Large intestine (tissue), 3 donors: ENCODE measurements around the gene LGR4. TPM values are rescaled to one million over a fixed set of nuclear protein-coding genes. Genes with fewer than 3 reads are reported as not detected.
"Not testable (repeated sequence)": the region's sequence is repeated elsewhere in the genome, so short reads cannot be mapped to it uniquely, and the experiment has no call there.

ENCODE experiments used
- DNase-seq, 2 donors: peaks; one replicate each; pipeline versions ENCODE4 v3.0.0 to v3.0.0-alpha.2; 2013
- H3K27ac ChIP-seq: one replicate; pipeline ENCODE4 v1.5.1; 2013; ENCODE audit warnings: low read length
- H3K27me3 ChIP-seq: 2 replicates; pipeline ENCODE4 v1.6.1; 2013; ENCODE audit warnings: low read length; ENCODE audit not compliant: control insufficient read depth, insufficient read depth
- H3K36me3 ChIP-seq: 2 replicates; pipeline ENCODE4 v1.6.1; 2013; ENCODE audit warnings: low read length; ENCODE audit not compliant: control insufficient read depth, insufficient read depth
- H3K4me1 ChIP-seq: one replicate; pipeline ENCODE4 v1.6.1; 2013; ENCODE audit warnings: low read length; ENCODE audit not compliant: control insufficient read depth, insufficient read depth
- H3K4me3 ChIP-seq: one replicate; pipeline ENCODE4 v1.5.1; 2013; ENCODE audit warnings: low read length
- H3K9me3 ChIP-seq: one replicate; pipeline ENCODE4 v1.6.1; 2013; ENCODE audit warnings: mild to moderate bottlenecking, low read depth, low read length, moderate library complexity; ENCODE audit not compliant: control insufficient read depth
- WGBS: methylation state at CpG from one replicate; pipeline ENCODE4 v1.1.5; 2013; ENCODE audit warnings: low lambda C conversion rate; ENCODE audit not compliant: insufficient coverage; 5-methylcytosine and 5-hydroxymethylcytosine counted together
- polyA plus RNA-seq: library from polyadenylated mRNA; unstranded; fragments of 120-200 nt; gene quantifications from one replicate; pipeline ENCODE4 v1.2.1, GENCODE V29; 2013

LGR4 gene
- polyA plus RNA-seq, 1 donor, result 53.2 TPM

GRCh38 chr11:27329867-27330632 lies 142.5 kb downstream of the LGR4 start:
- no peaks in the 10 kb centered on the region for H3K27me3 ChIP-seq
- no peak overlapping the region for H3K27ac ChIP-seq
- no peaks in the 10 kb centered on the region for H3K4me1 ChIP-seq
- H3K36me3 ChIP-seq, result peaks cover 2% of the 10 kb centered on the region
- DNase-seq, result no peak
- no peaks in the 10 kb centered on the region for H3K9me3 ChIP-seq
- H3K4me3 ChIP-seq, result no peak overlapping the region
- WGBS, result no CpG with 5 or more reads among the region's 4 CpGs

- H3K36me3 ChIP-seq, result peaks cover 2% of the 10 kb centered on the region
- DNase-seq, result no peak
- H3K9me3 ChIP-seq, result no peaks in the 10 kb centered on the region
- no peaks in the 10 kb centered on the region for H3K4me1 ChIP-seq
- no peak overlapping the region for H3K4me3 ChIP-seq
- no peak overlapping the region for H3K27ac ChIP-seq
- H3K27me3 ChIP-seq, result no peaks in the 10 kb centered on the region
- 80% methylated on average over 1 of the region's 5 CpGs for WGBS
Observed at GRCh38 chr11:27328614-27329013, 144.0 kb downstream of the LGR4 start.

- H3K9me3 ChIP-seq, DNase-seq, H3K4me3 ChIP-seq, H3K27me3 ChIP-seq, H3K4me1 ChIP-seq, H3K36me3 ChIP-seq, H3K27ac ChIP-seq: not testable (repeated sequence)
- no CpG with 5 or more reads among the region's 2 CpGs for WGBS
Observed at GRCh38 chr11:27327064-27327463, 145.5 kb downstream of the LGR4 start.

GRCh38 chr11:27322196-27322595 lies 150.4 kb downstream of the LGR4 start:
- not testable (repeated sequence) for H3K27ac ChIP-seq, H3K4me1 ChIP-seq, H3K36me3 ChIP-seq, H3K27me3 ChIP-seq, H3K9me3 ChIP-seq, H3K4me3 ChIP-seq, DNase-seq
- no CpG with 5 or more reads among the region's 3 CpGs for WGBS

GRCh38 chr11:27321340-27321739 lies 151.2 kb downstream of the LGR4 start:
- no CpG with 5 or more reads among the region's 10 CpGs for WGBS
- not testable (repeated sequence) for H3K36me3 ChIP-seq, H3K9me3 ChIP-seq, DNase-seq, H3K27ac ChIP-seq, H3K4me3 ChIP-seq, H3K27me3 ChIP-seq, H3K4me1 ChIP-seq

GRCh38 chr11:27319072-27319471 lies 153.5 kb downstream of the LGR4 start:
- Histone ChIP-seq H3K9me3 (no peaks in the 10 kb centered on the region), H3K4me1 (no peaks in the 10 kb centered on the region), H3K27ac (no peak overlapping the region), H3K27me3 (no peaks in the 10 kb centered on the region), H3K36me3 (no peaks in the 10 kb centered on the region), H3K4me3 (no peak overlapping the region)
- no peak for DNase-seq
- 60% methylated on average over 1 of the region's 2 CpGs for WGBS

- Histone ChIP-seq H3K27ac (no peak overlapping the region), H3K4me1 (no peaks in the 10 kb centered on the region), H3K27me3 (no peaks in the 10 kb centered on the region), H3K36me3 (no peaks in the 10 kb centered on the region), H3K9me3 (no peaks in the 10 kb centered on the region), H3K4me3 (no peak overlapping the region)
- no CpG with 5 or more reads among the region's 2 CpGs for WGBS
- no peak for DNase-seq
Observed at GRCh38 chr11:27317751-27318150, 154.8 kb downstream of the LGR4 start.

Other genes starting within 250 kb of the LGR4 start
- gene CCDC34, start 109.6 kb downstream of the LGR4 start, polyA plus RNA-seq, result 29.4 TPM
- gene LIN7C, start 34.0 kb upstream of the LGR4 start, polyA plus RNA-seq, result 26.9 TPM
- gene BDNF, start 227.7 kb upstream of the LGR4 start, polyA plus RNA-seq, result 1.4 TPM